Smooth muscle cell (in vitro differentiated cells): ENCODE results near the gene TBC1D22A. TPM values are rescaled to one million over a fixed set of nuclear protein-coding genes. Genes with fewer than 3 reads are reported as not detected.

Experiments
- DNase-seq: peaks from one replicate; lab custom pipeline; 2025; ENCODE audit not compliant: unreplicated experiment; lab: John Stamatoyannopoulos, UW
- H2AFZ ChIP-seq: fragments of 200-600 bp; sonication (generic); 2 replicates; pipeline ENCODE4 v1.6.0; 2016; ENCODE audit warnings: antibody characterized with exemption, low read depth, mild to moderate bottlenecking
- H3F3A ChIP-seq: fragments of 200-600 bp; sonication (generic); 2 replicates; pipeline ENCODE4 v1.6.0; 2017; ENCODE audit warnings: antibody characterized with exemption, low read depth
- H3K27ac ChIP-seq: fragments of 200-600 bp; sonication (generic); 2 replicates; pipeline ENCODE4 v1.5.1; 2016; ENCODE audit warnings: low read depth, mild to moderate bottlenecking
- H3K27me3 ChIP-seq: fragments of 200-600 bp; sonication (generic); 2 replicates; pipeline ENCODE4 v1.6.1; 2016; ENCODE audit warnings: low read depth, mild to moderate bottlenecking
- H3K36me3 ChIP-seq: fragments of 200-600 bp; sonication (generic); 2 replicates; pipeline ENCODE4 v1.5.1; 2016; ENCODE audit warnings: low read depth
- H3K4me1 ChIP-seq: fragments of 200-600 bp; sonication (generic); 2 replicates; pipeline ENCODE4 v1.5.1; 2016; ENCODE audit warnings: low read depth
- H3K4me2 ChIP-seq: fragments of 200-600 bp; sonication (generic); 2 replicates; pipeline ENCODE4 v1.6.0; 2016; ENCODE audit warnings: mild to moderate bottlenecking
- H3K4me3 ChIP-seq: fragments of 200-600 bp; sonication (generic); 2 replicates; pipeline ENCODE4 v1.5.1; 2016; ENCODE audit warnings: mild to moderate bottlenecking
- H3K79me2 ChIP-seq: fragments of 200-600 bp; sonication (generic); 2 replicates; pipeline ENCODE4 v1.6.0; 2016; ENCODE audit warnings: low read depth, mild to moderate bottlenecking
- H3K9ac ChIP-seq: fragments of 200-600 bp; sonication (generic); 2 replicates; pipeline ENCODE4 v1.6.0; 2016; ENCODE audit warnings: low read depth
- H3K9me3 ChIP-seq: fragments of 200-600 bp; sonication (generic); replicated peaks from 2 replicates; pipeline ENCODE4 v1.5.1; 2016; ENCODE audit warnings: low read depth
- H4K20me1 ChIP-seq: fragments of 200-600 bp; sonication (generic); 2 replicates; pipeline ENCODE4 v1.6.0; 2016; ENCODE audit warnings: low read depth
- CTCF ChIP-seq: fragments of 200-600 bp; sonication (generic); IDR thresholded peaks from 2 replicates; pipeline ENCODE4 v1.5.1; 2017; ENCODE audit warnings: borderline replicate concordance, mild to moderate bottlenecking, antibody characterized with exemption; ENCODE audit not compliant: insufficient read depth, poor library complexity, severe bottlenecking
- WGBS: methylation state at CpG from one replicate; pipeline ENCODE4 v1.1.7; 2016; ENCODE audit warnings: low lambda C conversion rate; 5-methylcytosine and 5-hydroxymethylcytosine counted together
- polyA plus RNA-seq: library from polyadenylated mRNA; unstranded; fragments of >200 nt; fragmentation: Nextera tagmentation; extraction: Ambion mirVana; gene quantifications from 2 replicates; pipeline ENCODE4 v1.2.1, GENCODE V29; 2016
- total RNA-seq: library from RNA; depleted of rRNA; stranded (reverse); fragments of >200 nt; gene quantifications from 2 replicates; pipeline ENCODE4 v1.2.3, GENCODE V29; 2014

Gene TBC1D22A
- total and polyA plus RNA-seq, 2 experiments from 2014 or later, result 12.5 to 14.4 TPM

- H3K27me3 ChIP-seq, result no peaks in the 10 kb centered on the region
- no peaks in the 10 kb centered on the region for H4K20me1 ChIP-seq
- H3K4me3 ChIP-seq, result no peak overlapping the region
- no peaks in the 10 kb centered on the region for H3F3A ChIP-seq
- no peak overlapping the region for H3K27ac ChIP-seq
- H3K4me2 ChIP-seq, result no peak overlapping the region
- no peak for TF ChIP-seq CTCF
- WGBS, result 92% methylated on average over 22 of the region's 27 CpGs
- H2AFZ ChIP-seq, result no peak overlapping the region
- no peak for DNase-seq
- H3K9ac ChIP-seq, result no peak overlapping the region
- H3K9me3 ChIP-seq, result no peaks in the 10 kb centered on the region
- H3K36me3 ChIP-seq, result no peaks in the 10 kb centered on the region
- no peaks in the 10 kb centered on the region for H3K79me2 ChIP-seq
- H3K4me1 ChIP-seq, result no peaks in the 10 kb centered on the region
Observed at GRCh38 chr22:47201996-47202818, 439.8 kb downstream of the TBC1D22A start.

DNA sequence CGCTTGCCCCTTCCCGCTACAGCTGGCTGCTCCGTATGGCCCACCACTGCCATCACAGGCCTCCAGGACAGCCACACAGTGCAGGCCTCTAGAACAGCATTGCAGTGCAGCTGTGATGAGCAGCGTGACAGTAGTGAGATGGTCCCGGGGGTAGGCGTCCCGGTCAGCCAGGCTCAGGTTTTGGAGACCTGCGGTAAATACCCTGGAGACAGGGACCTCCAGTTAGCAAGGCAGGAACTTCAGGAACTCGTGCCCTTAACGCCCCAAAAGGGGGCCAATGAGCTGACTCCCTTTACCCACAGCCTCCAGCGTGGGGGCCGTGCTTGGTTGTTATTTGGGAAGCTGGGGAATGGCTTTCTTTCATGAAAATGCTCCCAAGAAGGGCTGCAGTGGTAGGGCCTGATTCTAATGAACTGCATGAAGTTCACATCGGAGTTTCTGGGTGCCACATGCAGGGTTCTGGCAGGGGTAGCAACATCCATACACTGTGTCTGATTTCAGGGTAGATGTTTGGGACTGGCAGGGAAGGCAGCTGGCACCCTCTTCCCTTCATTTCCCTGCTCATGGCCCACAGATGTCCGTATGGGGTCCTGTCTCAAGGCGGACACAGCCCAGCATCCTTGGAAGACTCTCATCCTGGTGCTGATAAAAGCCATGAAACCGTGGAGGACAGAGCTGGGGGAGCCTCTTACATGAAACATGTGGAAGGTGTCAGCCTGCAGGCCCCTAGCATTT lies 440.5 kb downstream of the TBC1D22A start:
- Histone ChIP-seq H3K9me3 (no peaks in the 10 kb centered on the region), H3K4me1 (no peaks in the 10 kb centered on the region), H3K4me2 (no peak overlapping the region), H4K20me1 (no peaks in the 10 kb centered on the region), H3F3A (no peaks in the 10 kb centered on the region), H3K4me3 (no peak overlapping the region), H3K27me3 (no peaks in the 10 kb centered on the region), H2AFZ (no peak overlapping the region), H3K36me3 (no peaks in the 10 kb centered on the region), H3K27ac (no peak overlapping the region), H3K9ac (no peak overlapping the region), H3K79me2 (no peaks in the 10 kb centered on the region)
- WGBS, result 83% methylated on average over 16 of the region's 16 CpGs
- no peak for TF ChIP-seq CTCF
- no peak for DNase-seq

GRCh38 chr22:47203554-47203991 lies 441.1 kb downstream of the TBC1D22A start:
- H3K79me2 ChIP-seq, result no peaks in the 10 kb centered on the region
- TF ChIP-seq CTCF, result no peak
- DNase-seq, result no peak
- H3K27ac ChIP-seq, result no peak overlapping the region
- no peaks in the 10 kb centered on the region for H4K20me1 ChIP-seq
- H3K4me3 ChIP-seq, result no peak overlapping the region
- no peaks in the 10 kb centered on the region for H3K27me3 ChIP-seq
- WGBS, result 91% methylated on average over 10 of the region's 10 CpGs
- no peaks in the 10 kb centered on the region for H3K4me1 ChIP-seq
- no peaks in the 10 kb centered on the region for H3F3A ChIP-seq
- H3K4me2 ChIP-seq, result no peak overlapping the region
- no peaks in the 10 kb centered on the region for H3K9me3 ChIP-seq
- no peak overlapping the region for H3K9ac ChIP-seq
- H3K36me3 ChIP-seq, result no peaks in the 10 kb centered on the region
- no peak overlapping the region for H2AFZ ChIP-seq
